GM08714 (cell line): Measurements from ENCODE around the gene RNF115.
"Not testable (repeated sequence)": the region's sequence is repeated elsewhere in the genome, so short reads cannot be mapped to it uniquely, and the experiment has no call there.

Experiments used
- H3K4me3 ChIP-seq: fragments of 200-500 bp; sonication (Bioruptor generic); 2 replicates; pipeline ENCODE4 v1.5.1; 2014; ENCODE audit warnings: mild to moderate bottlenecking, low read length, inconsistent platforms
- ZNF274 ChIP-seq: IDR thresholded peaks from 2 replicates; pipeline ENCODE4 v1.6.1; 2012; ENCODE audit warnings: mild to moderate bottlenecking, low read depth, low read length

RNF115 gene

DNA sequence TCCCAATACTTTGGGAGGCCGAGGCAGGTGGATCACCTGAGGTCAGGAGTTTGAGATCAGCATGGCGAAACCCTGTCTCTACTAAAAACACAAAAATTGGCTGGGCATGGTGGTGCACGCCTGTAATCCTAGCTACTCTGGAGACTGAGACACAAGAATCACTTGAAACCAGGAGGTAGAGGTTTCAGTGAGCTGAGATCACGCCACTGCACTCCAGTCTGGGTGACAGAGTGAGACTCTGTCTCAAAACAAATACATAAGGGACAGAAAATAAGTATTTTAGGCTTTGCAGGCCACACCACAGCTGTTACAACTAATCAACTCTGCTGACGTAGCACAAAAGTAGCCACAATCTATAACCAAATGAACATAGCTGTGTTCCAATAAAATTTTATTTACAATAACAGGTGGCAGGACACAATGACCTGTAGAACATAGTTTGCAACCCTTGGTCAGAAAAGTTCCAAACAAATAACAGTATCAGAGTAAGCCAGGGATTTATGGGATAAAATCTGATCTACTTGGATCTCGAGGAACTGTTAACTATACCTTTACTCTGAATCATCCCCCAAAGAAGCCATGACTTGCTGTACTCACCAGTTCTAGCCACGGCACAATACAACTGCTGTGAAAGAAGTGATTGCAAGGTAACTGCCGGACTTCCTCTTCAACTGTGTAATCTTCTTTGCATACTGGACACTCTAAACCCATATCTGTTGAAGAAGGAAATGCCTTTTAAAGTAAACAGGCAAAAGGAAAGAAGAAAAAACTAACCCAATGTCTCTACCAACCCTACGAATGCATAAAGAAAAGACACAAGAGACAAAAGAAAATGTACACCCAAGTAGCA lies 76.3 kb downstream of the RNF115 start:
- no peak for TF ChIP-seq ZNF274

DNA sequence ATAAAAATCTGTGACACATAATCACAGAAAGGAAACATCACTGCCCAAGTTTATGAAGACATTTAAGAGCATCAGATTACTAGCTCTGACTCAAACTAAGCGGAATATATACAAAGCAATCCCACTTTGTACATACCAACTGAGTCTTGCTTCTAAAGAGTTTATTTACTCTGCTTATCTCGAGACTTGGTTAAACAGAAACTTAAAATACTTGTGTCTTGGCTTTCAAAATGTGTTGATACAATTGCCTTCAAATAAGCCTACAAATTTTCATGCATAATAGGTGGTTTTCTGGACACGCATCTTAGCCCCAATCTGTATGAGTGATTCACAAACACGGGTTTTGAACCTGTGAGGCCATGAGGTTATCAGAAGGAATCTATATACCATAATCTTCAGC lies 83.6 kb downstream of the RNF115 start:
- no peak for TF ChIP-seq ZNF274
- no peak overlapping the region for H3K4me3 ChIP-seq

More for the DNA sequence above, 76.3 kb downstream of the RNF115 start:
- no peak overlapping the region for H3K4me3 ChIP-seq

GRCh38 chr1:145736191-145736590 lies 87.7 kb downstream of the RNF115 start:
- no peak for TF ChIP-seq ZNF274
- H3K4me3 ChIP-seq: no peak overlapping the region

DNA sequence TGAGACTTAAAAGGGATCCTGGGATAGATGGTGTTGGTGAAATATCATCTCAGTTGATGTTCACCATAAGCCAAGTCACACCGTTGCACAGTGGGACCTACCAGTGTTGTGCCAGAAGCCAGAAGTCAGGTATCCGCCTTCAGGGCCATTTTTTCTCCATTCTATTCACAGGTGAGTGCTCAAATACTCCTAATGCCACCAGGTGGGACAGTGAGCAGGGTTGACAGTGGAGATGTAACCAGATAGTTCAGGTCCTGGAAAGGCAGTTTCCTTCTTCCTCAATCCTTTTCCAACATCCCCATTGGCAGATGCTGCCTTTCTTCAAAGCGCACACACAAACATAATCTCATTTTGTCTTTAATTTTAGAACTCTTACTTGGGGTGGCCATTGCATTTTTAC lies 93.0 kb downstream of the RNF115 start:
- H3K4me3 ChIP-seq: no peak overlapping the region
- TF ChIP-seq ZNF274: no peak

DNA sequence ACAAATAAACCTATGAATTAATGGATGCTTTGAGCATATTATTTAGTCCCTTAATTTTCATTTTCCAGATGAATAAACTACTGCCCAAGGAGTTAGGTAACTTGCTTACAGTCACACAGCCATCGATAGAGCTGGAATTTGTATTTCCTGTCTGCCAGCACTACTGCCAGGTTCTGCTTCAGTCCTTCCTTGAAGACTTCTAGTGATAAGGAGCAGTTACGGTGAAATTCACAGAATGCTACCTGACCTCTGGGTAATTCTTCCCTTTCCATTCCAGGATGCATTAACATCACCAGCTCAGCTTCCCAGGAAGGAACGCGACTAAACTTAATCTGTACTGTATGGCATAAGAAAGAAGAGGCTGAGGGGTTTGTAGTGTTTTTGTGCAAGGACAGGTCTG lies 93.4 kb downstream of the RNF115 start:
- TF ChIP-seq ZNF274: no peak

GRCh38 chr1:145729666-145730436 lies 94.0 kb downstream of the RNF115 start:
- no peak for TF ChIP-seq ZNF274
- H3K4me3 ChIP-seq: no peak overlapping the region

More for the DNA sequence above, 93.4 kb downstream of the RNF115 start:
- no peak overlapping the region for H3K4me3 ChIP-seq

DNA sequence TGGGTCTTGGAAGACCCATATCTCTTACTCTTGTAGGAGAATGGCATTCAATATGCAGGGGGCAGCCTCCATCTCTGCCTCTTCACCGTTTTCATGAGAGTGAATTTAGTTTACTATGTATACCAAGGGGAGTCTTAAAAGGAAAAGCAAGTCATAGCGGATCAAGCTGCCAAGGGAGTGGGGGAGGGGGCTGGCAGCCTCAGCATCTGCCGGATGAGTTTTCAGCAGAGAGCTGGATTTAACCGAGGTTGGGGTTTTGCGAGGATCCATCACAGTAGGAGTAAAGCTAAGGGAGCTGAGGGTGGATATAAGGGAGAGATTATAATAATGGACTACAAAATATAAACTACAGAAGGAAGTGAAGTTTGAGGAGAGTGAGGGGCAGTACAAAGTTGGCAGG lies 94.7 kb downstream of the RNF115 start:
- H3K4me3 ChIP-seq: no peak overlapping the region
- TF ChIP-seq ZNF274: no peak

DNA sequence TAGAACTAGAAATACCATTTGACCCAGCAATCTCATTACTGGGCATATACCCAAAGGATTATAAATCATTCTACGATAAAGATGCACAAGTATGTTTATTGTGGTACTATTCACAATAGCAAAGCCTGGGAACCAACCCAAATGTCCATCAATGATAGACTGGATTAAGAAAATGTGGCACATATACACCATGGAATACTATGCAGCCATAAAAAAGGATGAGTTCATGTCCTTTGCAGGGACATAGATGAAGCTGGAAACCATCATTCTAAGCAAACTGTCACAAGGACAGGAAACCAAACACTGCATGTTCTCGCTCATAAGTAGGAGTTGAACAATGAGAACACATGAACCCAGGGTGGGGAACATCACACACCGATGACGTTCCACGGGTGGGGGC lies 97.7 kb downstream of the RNF115 start:
- not testable (repeated sequence) for H3K4me3 ChIP-seq

DNA sequence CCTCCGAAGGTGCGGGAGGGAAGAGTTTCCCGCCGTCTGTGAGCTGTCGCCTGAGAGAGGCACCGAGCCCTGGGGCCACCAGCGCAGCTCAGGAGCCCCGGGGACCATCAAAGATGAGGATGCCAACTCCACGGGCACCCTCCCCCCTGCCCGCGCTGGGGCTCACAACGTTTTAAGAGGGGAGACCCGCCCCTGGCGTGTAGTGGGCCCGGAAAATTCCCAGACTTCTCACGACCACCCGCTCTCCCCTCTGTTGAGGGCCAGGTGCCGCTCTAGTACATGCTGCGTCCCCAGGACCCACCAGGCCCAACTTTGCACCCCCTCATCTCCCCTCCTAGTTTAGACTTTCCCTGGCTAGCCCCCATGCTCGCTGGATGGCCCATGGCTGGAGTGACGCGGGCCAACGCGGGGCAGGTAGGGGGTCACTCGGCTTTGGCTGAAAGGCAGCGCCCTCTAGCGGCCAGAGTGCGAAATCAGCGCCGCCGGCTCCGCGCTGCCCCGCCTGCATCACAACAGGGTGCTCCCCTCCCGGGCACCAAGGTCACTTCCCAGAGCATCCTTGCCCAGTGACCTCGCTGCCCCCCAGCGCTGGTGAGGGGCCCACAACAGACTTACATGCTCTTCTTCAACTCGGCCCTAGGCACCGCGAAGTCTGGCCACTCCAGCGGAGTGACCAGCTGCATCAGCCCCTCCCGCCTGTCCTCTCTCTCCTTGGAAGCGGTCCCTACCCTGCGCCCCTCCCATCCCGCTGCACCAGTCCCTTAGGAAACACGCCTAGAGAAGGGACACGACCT lies 102.8 kb downstream of the RNF115 start:
- no peak overlapping the region; the same call in 1 of the 2 replicates for H3K4me3 ChIP-seq
- TF ChIP-seq ZNF274: no peak

GRCh38 chr1:145720556-145720877 lies 103.4 kb downstream of the RNF115 start:
- TF ChIP-seq ZNF274: no peak
- H3K4me3 ChIP-seq: no peak overlapping the region

GRCh38 chr1:145719230-145720079 lies 104.4 kb downstream of the RNF115 start, which contains the start of gene CD160:
Gene CD160, plus strand, starts transcription at chr1:145719499. Its CDS starts 8,829 bp downstream, at chr1:145728328.
- no peak within 1 kb of the TSS for H3K4me3 ChIP-seq
- no peak for TF ChIP-seq ZNF274

DNA sequence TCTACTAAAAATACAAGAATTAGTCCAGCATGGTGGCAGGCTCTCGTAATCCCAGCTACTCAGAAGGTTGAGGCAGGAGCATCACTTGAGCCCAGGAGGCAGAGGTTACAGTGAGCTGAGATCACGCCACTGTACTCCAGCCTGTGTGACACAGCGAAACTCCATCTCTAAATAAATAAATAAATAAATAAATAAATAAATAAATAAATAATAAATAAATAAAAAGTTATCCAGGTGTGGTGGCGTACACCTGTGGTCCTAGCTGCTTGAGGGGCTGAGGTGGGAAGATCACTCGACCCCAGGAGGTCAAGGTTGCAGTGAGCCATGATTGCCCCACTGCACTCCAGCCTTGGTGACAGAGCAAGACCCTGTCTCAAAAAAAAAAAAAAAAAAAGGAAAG lies 105.4 kb downstream of the RNF115 start:
- H3K4me3 ChIP-seq: not testable (repeated sequence)

- TF ChIP-seq ZNF274: no peak
- no peak overlapping the region for H3K4me3 ChIP-seq
Measured at GRCh38 chr1:145717833-145718232, 106.1 kb downstream of the RNF115 start.
